ENCODE measurements around the gene NOTCH4. TPM values are rescaled to one million over a fixed set of nuclear protein-coding genes. Genes with fewer than 3 reads are reported as not detected.

NOTCH4 gene
- total and polyA plus RNA-seq, 9 of the 15 experiments (the other 6 are each of a cell fraction or from before 2014, with no cell fraction given): 0.24 to 4.3 (median 1.7) TPM

GRCh38 chr6:32222333-32223230, 1.3 kb downstream of the NOTCH4 start:
- FAIRE-seq: no peak
- Histone ChIP-seq H3K9me3 (replicated peaks; ENCODE audit: control insufficient read depth, insufficient read depth, low read depth, low read length) (no peaks in the 10 kb centered on the region), H3K79me2 (ENCODE audit: control insufficient read depth, insufficient read depth, low read length) (no peaks in the 10 kb centered on the region), H3K27me3 (ENCODE audit: control insufficient read depth in 2 of 2, insufficient read depth in 2 of 2, low read length in 2 of 2) (peaks cover 28 to 59% of the 10 kb centered on the region in 2 experiments; a peak in 4 of 5 replicates), H3K4me3 (no peak overlapping the region), H3K4me1 (replicated peaks in 1 of 2; ENCODE audit: control insufficient read depth in 2 of 2, insufficient read depth in 2 of 2, low read length in 2 of 2) (peaks cover 0 to 9% of the 10 kb centered on the region in 2 experiments; a peak in 4 of 5 replicates), H3K36me3 (ENCODE audit: control insufficient read depth, insufficient read depth, low read length) (no peaks in the 10 kb centered on the region), H3K9me1 (ENCODE audit: control insufficient read depth, insufficient read depth, low read length) (no peaks in the 10 kb centered on the region), H3K4me2 (ENCODE audit: insufficient read depth, low read length) (no peak overlapping the region), H3K27ac (ENCODE audit: extremely low read depth, low read depth, low read length) (no peak overlapping the region), H4K20me1 (replicated peaks; ENCODE audit: control insufficient read depth, insufficient read depth, low read length) (no peaks in the 10 kb centered on the region; the same call in none of the 2 replicates), H3K9ac (ENCODE audit: insufficient read depth in 1 of 2, low read depth in 2 of 2, low read length in 2 of 2) (peak overlapping the region in 1 of 2 experiments; percentile 47; a peak in 1 of 4 replicates), H2AFZ (ENCODE audit: low read depth, low read length) (no peak overlapping the region)
- intact Hi-C loops (cut with micrococcal nuclease): no loop called here
- in situ Hi-C loops (cut with MboI): no loop called here
- 3% methylated on average over 8 of the region's 8 CpGs for WGBS (ENCODE audit: insufficient coverage, low coverage, missing lambda C conversion rate)
- ChIA-PET CTCF (ENCODE audit: low intra/inter-chr PET ratio) (no interaction called here), POLR2A (interaction anchor here (0.6 to 0.8 kb wide), 2 partner anchors 92 to 133 kb away, joined by 3 read pairs; no protein-coding TSS in a partner anchor)
- no TSS peak for BruUV-seq (replicated peaks)
- no peak for ATAC-seq
- DNase-seq (ENCODE audit: extremely low read depth in 1 of 4, low spot score in 3 of 4): no peak
- TF ChIP-seq NR2C2 (CRISPR knock-in tag; IDR thresholded peaks at IDR 0.05) (no peak), NR2C2 (tag; IDR thresholded peaks at IDR 0.05) (no peak), ZBTB7A (IDR thresholded peaks at IDR 0.05; ENCODE audit: borderline replicate concordance, control insufficient read depth, low read depth, low read length) (no peak), KHSRP (IDR thresholded peaks at IDR 0.05) (no peak), MEF2D (tag; conservative IDR thresholded peaks at IDR 0.05; ENCODE audit: low read depth) (no peak), MCM2 (IDR thresholded peaks at IDR 0.05; ENCODE audit: low read depth) (no peak), THAP7 (CRISPR knock-in tag; IDR thresholded peaks at IDR 0.05) (no peak), ZZZ3 (IDR thresholded peaks at IDR 0.05) (no peak), BRF2 (IDR thresholded peaks at IDR 0.05; ENCODE audit: borderline replicate concordance, insufficient read depth, insufficient read length) (no peak), HNRNPLL (IDR thresholded peaks at IDR 0.05; ENCODE audit: low read depth, low read length, poor library complexity, severe bottlenecking) (peak; percentile 9), SPI1 (IDR thresholded peaks at IDR 0.05; ENCODE audit: borderline replicate concordance, low read depth, low read length) (peak; percentile 49; the same call in 1 of the 2 replicates), BCL6 (CRISPR knock-in tag; IDR thresholded peaks at IDR 0.05) (no peak)

Measured in K562 (cell line).